ENCODE results near the gene SNED1. TPM values are rescaled to one million over a fixed set of nuclear protein-coding genes. Genes with fewer than 3 reads are reported as not detected.
A peak's percentile ranks its signal among the peaks of the same experiment; 100 is the strongest.

Gene SNED1
- total and polyA plus RNA-seq, 9 donors, result 16.7 to 69.5 (median 38.9) TPM

DNA sequence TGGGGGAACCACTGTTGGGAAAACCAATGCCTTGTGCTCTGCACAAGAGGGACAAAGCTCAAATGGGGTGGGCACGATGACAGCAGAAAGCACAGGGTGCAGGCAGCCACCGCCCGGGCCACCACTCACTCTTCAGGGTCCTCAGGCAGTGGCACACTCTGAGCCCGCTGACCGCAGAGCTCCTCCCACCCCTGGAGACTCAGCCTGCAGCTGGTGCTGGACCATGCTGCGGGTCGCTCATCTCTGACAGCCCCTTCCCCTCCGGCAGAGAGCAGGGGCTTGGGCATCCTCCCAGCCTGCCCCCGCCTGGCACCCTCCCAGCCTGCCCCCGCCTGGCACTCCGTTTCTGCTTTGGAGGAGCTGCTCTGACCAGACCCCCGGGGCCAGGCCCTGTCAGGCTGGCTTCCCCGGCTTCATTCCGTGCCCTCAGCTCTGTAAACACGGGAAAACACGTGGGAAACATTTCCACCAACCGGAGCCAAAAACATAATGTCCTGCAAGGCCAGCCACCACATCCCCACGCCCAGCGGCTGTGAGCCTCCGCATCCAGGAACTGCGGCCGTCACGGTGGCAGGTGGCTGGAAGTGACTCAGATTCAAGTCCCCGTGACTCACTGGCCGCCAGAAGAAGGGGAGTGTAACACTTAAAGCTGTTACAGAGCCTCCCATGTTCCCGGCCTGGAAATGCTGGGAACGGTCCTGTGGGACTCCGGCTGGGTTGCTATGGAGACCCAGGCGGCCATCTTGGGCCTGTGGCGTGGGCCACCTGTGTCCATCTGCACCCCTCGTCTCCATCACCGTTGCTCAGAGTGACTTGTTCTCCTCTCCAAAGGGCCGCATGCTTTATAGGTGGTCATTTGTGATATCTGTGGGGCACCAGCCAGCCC, 6.8 kb upstream of the SNED1 start:
- no peak overlapping the region for H3K4me3 ChIP-seq
- TF ChIP-seq CTCF (IDR thresholded peaks at IDR 0.05) (no peak), EP300 (IDR thresholded peaks at IDR 0.05) (peak; percentile 95), POLR2A (IDR thresholded peaks at IDR 0.05) (no peak)
- WGBS, 3 donors, result 35 to 59% (median 59%) methylated on average over 31 to 33 of the region's 33 CpGs

DNA sequence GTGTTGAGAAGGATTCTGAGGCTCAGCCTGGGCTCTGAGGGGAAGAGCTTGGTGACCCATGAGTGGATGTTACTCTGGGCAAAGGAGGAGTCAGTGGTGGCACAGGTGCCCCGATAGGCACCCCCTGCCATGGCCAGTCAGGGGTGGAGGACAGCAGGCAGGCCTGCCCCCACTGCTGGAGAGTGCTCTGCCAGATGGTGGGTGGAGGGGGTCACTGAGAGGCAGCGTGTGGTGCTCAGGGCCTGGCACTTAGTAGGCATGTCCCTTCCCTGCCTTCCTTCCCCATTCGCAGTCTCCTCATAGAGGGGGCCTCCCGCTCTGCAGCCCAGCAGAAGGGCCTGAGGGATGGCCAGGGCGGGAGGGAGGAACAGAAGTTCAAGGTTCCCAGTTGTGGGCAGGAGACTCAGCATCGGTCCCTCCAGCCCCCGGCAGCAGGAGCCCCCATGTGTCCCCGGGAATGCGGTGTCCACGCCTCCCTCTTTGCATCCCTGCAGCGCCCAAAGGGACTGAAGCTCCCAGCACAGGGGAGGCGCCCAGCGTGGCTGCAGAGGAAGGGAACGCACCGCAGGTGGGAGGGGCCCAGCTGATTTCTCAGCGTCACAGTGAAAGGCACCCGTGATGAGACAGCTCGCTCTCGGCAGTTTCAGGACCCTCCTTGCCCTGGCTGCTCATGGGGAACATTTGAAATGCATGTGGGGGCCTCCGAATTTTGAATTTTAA, 5.7 kb upstream of the SNED1 start:
- intact Hi-C loops (cut with DNase I), result loop anchor here in 1 of 4 donors (10.0 kb wide), 1 partner anchor 78 kb away; no protein-coding TSS in a partner anchor
- Histone ChIP-seq H3K4me3 (no peak overlapping the region), H3K27me3 (no peaks in the 10 kb centered on the region), H3K9me3 (peaks cover 0 to 3% of the 10 kb centered on the region in 2 donors), H3K27ac (peak overlapping the region in 1 of 2 donors; percentile 65), H3K4me1 (ENCODE audit: insufficient read depth) (peaks cover 44% of the 10 kb centered on the region), H3K36me3 (no peaks in the 10 kb centered on the region)
- DNase-seq, result peak; percentile 20 to 48 (median 34)
- WGBS, 3 donors, result 54 to 83% (median 60%) methylated on average over 20 of the region's 20 CpGs
- TF ChIP-seq CTCF (IDR thresholded peaks at IDR 0.05), result no peak
- TF ChIP-seq EP300 (IDR thresholded peaks at IDR 0.05), result no peak
- TF ChIP-seq POLR2A (IDR thresholded peaks at IDR 0.05), result no peak

More for the DNA sequence above, 6.8 kb upstream of the SNED1 start:
- no peaks in the 10 kb centered on the region for H3K27me3 ChIP-seq
- no peaks in the 10 kb centered on the region for H3K36me3 ChIP-seq
- H3K27ac ChIP-seq, result peak overlapping the region; percentile 41 to 65
- intact Hi-C loops (cut with DNase I), result loop anchor here in 1 of 4 donors (10.0 kb wide), 1 partner anchor 77 kb away; no protein-coding TSS in a partner anchor
- H3K9me3 ChIP-seq, result peaks cover 0 to 3% of the 10 kb centered on the region in 2 donors
- peaks cover 38% of the 10 kb centered on the region for H3K4me1 ChIP-seq (ENCODE audit: insufficient read depth)
- peak; percentile 68 to 87 (median 80) for DNase-seq

- Histone ChIP-seq H3K9me3 (no peaks in the 10 kb centered on the region), H3K36me3 (no peaks in the 10 kb centered on the region), H3K27me3 (no peaks in the 10 kb centered on the region), H3K27ac (no peak overlapping the region), H3K4me1 (ENCODE audit: insufficient read depth) (peaks cover 45% of the 10 kb centered on the region), H3K4me3 (no peak overlapping the region)
- WGBS, 3 donors, result 89 to 90% (median 89%) methylated on average over 16 to 19 of the region's 19 CpGs
- intact Hi-C loops (cut with DNase I), result loop anchor here in 1 of 4 donors (10.0 kb wide), 1 partner anchor 79 kb away; no protein-coding TSS in a partner anchor
- DNase-seq, result peak in 4 of 5 donors; percentile 19 to 43 (median 36)
- TF ChIP-seq EP300 (IDR thresholded peaks at IDR 0.05) (no peak), POLR2A (IDR thresholded peaks at IDR 0.05) (no peak), CTCF (IDR thresholded peaks at IDR 0.05) (no peak)
Observed at GRCh38 chr2:240993446-240994170, 4.8 kb upstream of the SNED1 start.
